ENCODE results near the gene LARP4B. TPM values are rescaled to one million over a fixed set of nuclear protein-coding genes. Genes with fewer than 3 reads are reported as not detected.

LARP4B gene
- total and polyA plus RNA-seq, 7 experiments from 2014 or later: 31.9 to 114 (median 93.5) TPM

DNA sequence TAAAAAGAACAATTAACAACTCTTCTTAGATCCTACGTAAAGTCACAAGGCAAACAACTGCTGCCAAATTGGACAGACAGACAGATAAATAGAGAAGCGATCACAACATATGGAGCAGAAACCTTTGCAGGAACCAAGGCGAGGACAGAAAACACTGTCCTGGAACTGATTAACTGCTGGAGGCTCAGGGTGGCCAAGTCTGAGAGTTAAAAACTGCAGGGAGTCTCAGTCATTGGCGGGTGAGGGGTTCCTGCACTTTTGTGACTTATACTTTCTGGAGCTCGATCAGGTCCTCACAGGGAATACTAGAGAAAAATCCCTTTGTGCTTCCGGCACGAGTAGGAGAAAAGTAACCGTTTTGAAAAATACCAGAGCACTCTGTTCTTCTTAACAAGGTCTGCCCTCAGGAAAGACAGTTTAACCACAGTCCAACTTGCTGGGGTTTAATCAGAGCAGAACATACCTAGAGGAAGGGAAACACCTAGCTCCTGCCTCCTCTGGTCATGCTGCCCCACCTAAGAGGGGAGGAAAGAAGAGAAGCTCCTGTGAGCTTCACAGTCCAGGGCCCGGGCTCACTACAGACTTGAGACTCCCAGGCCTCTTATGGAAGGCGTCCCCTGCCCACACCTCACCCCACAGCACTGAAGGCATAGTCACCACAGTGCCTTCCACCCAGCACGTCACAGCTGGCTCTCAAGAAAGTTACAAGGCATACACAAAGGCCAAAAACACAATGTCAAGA, 74.9 kb downstream of the LARP4B start:
- no peak overlapping the region for H3K27ac ChIP-seq (ENCODE audit: low read depth, low read length)

DNA sequence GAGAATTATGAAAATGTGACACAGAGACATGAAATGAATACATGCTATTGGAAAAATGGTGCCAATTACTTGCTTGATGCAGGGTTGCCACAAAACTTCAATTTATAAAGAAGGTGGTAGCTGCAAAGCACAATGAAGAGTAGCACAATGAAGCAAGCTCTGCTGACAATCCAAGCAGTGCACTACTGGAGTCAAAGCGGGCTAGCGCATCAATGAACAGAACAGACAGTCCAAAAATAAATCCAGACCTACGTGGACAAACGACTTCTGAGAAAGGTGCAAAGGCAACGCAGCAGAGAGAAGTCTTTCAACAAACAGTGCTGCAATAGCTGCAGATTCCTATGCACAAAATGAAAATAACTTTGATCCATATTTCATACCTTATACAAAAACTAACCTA, 75.8 kb downstream of the LARP4B start:
- peak overlapping the region in 5 of 9 donors; percentile 10 to 79 (median 57) for H3K27ac Mint-ChIP-seq
- Histone ChIP-seq H3K27ac (ENCODE audit: low read depth, low read length) (no peak overlapping the region), H3K9me3 (ENCODE audit: control insufficient read depth in 2 of 3, low read length in 3 of 3) (no peaks in the 10 kb centered on the region), H3K4me1 (ENCODE audit: control insufficient read depth in 2 of 2, insufficient read depth in 2 of 2, low read length in 2 of 2) (no peaks in the 10 kb centered on the region), H3K36me3 (ENCODE audit: control insufficient read depth in 2 of 3, insufficient read depth in 3 of 3, low read length in 3 of 3) (peaks cover 0 to 27% (median 6%) of the 10 kb centered on the region in 3 experiments), H3K4me3 (ENCODE audit: low read length) (no peak overlapping the region), H3K27me3 (ENCODE audit: control insufficient read depth in 2 of 2, insufficient read depth in 2 of 2, low read length in 2 of 2) (no peaks in the 10 kb centered on the region)
- ChIA-PET POLR2A (no interaction called here), CTCF (no interaction called here)
- H3K27me3 Mint-ChIP-seq: no peaks in the 10 kb centered on the region
- peaks cover 16 to 76% (median 61%) of the 10 kb centered on the region in 7 donors for H3K4me1 Mint-ChIP-seq
- intact Hi-C loops (cut with micrococcal nuclease): no loop called here
- DNase-seq (no peak), ATAC-seq (no peak)
- no peak overlapping the region for H3K4me3 Mint-ChIP-seq
- peaks cover 0 to 74% (median 45%) of the 10 kb centered on the region in 5 donors for H3K36me3 Mint-ChIP-seq
- peaks cover 0 to 9% (median 2%) of the 10 kb centered on the region in 11 donors for H3K9me3 Mint-ChIP-seq

More for the DNA sequence above, 74.9 kb downstream of the LARP4B start:
- no peaks in the 10 kb centered on the region for H3K9me3 ChIP-seq (ENCODE audit: control insufficient read depth in 2 of 3, low read length in 3 of 3)
- Mint-ChIP-seq H3K9me3 (peaks cover 0 to under 1% (median 0%) of the 10 kb centered on the region in 11 donors), H3K27me3 (no peaks in the 10 kb centered on the region), H3K27ac (peak overlapping the region; percentile 2 to 88 (median 66)), H3K4me1 (peaks cover 13 to 71% (median 52%) of the 10 kb centered on the region in 7 donors), H3K36me3 (peaks cover 0 to 74% (median 44%) of the 10 kb centered on the region in 5 donors), H3K4me3 (peak overlapping the region in 1 of 10 donors; percentile 0)
- H3K4me3 ChIP-seq (ENCODE audit: low read length): no peak overlapping the region
- CTCF ChIA-PET: no interaction called here
- H3K27me3 ChIP-seq (ENCODE audit: control insufficient read depth in 2 of 2, insufficient read depth in 2 of 2, low read length in 2 of 2): no peaks in the 10 kb centered on the region
- peaks cover 0 to 28% (median 6%) of the 10 kb centered on the region in 3 experiments for H3K36me3 ChIP-seq (ENCODE audit: control insufficient read depth in 2 of 3, insufficient read depth in 3 of 3, low read length in 3 of 3)
- intact Hi-C loops (cut with micrococcal nuclease): no loop called here
- ATAC-seq (no peak), DNase-seq (no peak)
- H3K4me1 ChIP-seq (ENCODE audit: control insufficient read depth in 2 of 2, insufficient read depth in 2 of 2, low read length in 2 of 2): no peaks in the 10 kb centered on the region
- POLR2A ChIA-PET: no interaction called here

DNA sequence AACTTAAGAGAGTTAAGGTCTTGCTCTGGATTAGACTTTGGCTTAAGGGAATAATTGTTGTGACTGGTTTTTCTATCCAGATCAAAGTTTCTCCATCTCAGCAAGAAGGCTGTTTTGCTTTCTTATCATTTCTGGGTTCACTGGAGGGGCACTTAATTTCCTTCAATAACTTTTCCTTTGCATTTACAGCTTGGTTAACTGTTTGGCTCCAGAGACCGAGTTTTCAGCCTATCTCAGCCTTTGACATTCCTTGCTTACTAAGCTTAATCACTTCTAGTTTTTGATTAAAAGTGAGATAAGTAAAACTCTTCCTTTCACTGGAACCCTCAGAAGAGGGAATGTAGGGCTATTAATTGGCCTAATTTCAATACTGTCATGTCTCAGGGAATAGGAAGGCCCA, 76.4 kb downstream of the LARP4B start:
- Mint-ChIP-seq H3K9me3 (peaks cover 0 to 15% (median 3%) of the 10 kb centered on the region in 11 donors), H3K36me3 (peaks cover 0 to 76% (median 46%) of the 10 kb centered on the region in 5 donors), H3K27ac (peak overlapping the region in 4 of 9 donors; percentile 6 to 58 (median 48)), H3K27me3 (no peaks in the 10 kb centered on the region), H3K4me3 (no peak overlapping the region), H3K4me1 (peaks cover 16 to 80% (median 65%) of the 10 kb centered on the region in 7 donors)
- ChIA-PET CTCF (no interaction called here), POLR2A (no interaction called here)
- Histone ChIP-seq H3K4me1 (ENCODE audit: control insufficient read depth in 2 of 2, insufficient read depth in 2 of 2, low read length in 2 of 2) (no peaks in the 10 kb centered on the region), H3K27me3 (ENCODE audit: control insufficient read depth in 2 of 2, insufficient read depth in 2 of 2, low read length in 2 of 2) (no peaks in the 10 kb centered on the region), H3K9me3 (ENCODE audit: control insufficient read depth in 2 of 3, low read length in 3 of 3) (no peaks in the 10 kb centered on the region), H3K36me3 (ENCODE audit: control insufficient read depth in 2 of 3, insufficient read depth in 3 of 3, low read length in 3 of 3) (peaks cover 0 to 27% (median 4%) of the 10 kb centered on the region in 3 experiments), H3K27ac (ENCODE audit: low read depth, low read length) (no peak overlapping the region), H3K4me3 (ENCODE audit: low read length) (no peak overlapping the region)
- DNase-seq: no peak
- intact Hi-C loops (cut with micrococcal nuclease): no loop called here
- ATAC-seq: no peak

DNA sequence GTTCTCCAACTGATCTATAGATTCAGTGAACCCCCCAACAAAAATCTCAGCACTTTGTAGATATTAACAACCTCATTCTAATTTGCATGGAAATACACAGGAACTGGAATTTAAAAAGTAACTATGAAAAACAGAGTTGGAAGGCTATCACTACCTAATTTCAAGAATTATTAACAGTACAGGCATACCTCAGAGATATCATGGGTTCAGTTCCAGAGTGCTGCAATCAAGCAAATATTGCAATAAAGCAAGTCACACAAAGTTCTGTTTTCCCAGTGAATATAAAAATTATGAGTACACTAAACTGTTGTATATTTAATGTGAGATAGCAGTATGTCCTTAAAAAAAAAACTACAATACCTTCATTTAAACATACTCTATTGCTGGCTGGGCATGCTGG, 78.5 kb downstream of the LARP4B start:
- peaks cover 0 to 22% (median 5%) of the 10 kb centered on the region in 11 donors for H3K9me3 Mint-ChIP-seq
- no peak overlapping the region for H3K4me3 ChIP-seq (ENCODE audit: low read length)
- no peak overlapping the region for H3K27ac ChIP-seq (ENCODE audit: low read depth, low read length)
- ATAC-seq (no peak), DNase-seq (no peak)
- intact Hi-C loops (cut with micrococcal nuclease): no loop called here
- no peaks in the 10 kb centered on the region for H3K9me3 ChIP-seq (ENCODE audit: control insufficient read depth in 2 of 3, low read length in 3 of 3)
- peaks cover 16 to 86% (median 76%) of the 10 kb centered on the region in 7 donors for H3K4me1 Mint-ChIP-seq
- no peaks in the 10 kb centered on the region for H3K4me1 ChIP-seq (ENCODE audit: control insufficient read depth in 2 of 2, insufficient read depth in 2 of 2, low read length in 2 of 2)
- no peaks in the 10 kb centered on the region for H3K27me3 ChIP-seq (ENCODE audit: control insufficient read depth in 2 of 2, insufficient read depth in 2 of 2, low read length in 2 of 2)
- no peaks in the 10 kb centered on the region for H3K27me3 Mint-ChIP-seq
- H3K36me3 Mint-ChIP-seq: peaks cover 3 to 82% (median 64%) of the 10 kb centered on the region in 5 donors
- ChIA-PET CTCF (no interaction called here), POLR2A (no interaction called here)
- no peak overlapping the region for H3K4me3 Mint-ChIP-seq
- no peak overlapping the region for H3K27ac Mint-ChIP-seq
- peaks cover 0 to 21% (median 0%) of the 10 kb centered on the region in 3 experiments for H3K36me3 ChIP-seq (ENCODE audit: control insufficient read depth in 2 of 3, insufficient read depth in 3 of 3, low read length in 3 of 3)

DNA sequence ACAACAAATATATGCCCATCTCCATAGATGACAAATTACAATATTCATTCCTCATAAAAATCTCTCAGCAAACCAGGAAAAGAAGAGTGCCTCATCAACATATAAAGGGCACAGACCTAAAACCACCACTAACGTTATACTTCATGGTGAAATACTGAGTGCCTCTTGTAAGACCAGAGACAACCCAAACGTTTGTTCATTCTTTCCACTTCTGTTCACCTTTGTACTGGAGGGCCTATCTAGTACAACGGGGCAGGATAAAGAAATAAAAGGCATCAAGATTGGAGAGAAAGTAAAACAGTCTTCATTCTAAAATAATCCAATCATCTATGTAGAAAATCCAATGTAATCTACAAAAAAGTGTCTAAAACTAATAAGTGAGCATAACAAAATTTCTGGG, 79.1 kb downstream of the LARP4B start:
- ChIA-PET POLR2A (no interaction called here), CTCF (no interaction called here)
- peaks cover 0 to 22% (median 5%) of the 10 kb centered on the region in 11 donors for H3K9me3 Mint-ChIP-seq
- peaks cover 19 to 88% (median 77%) of the 10 kb centered on the region in 7 donors for H3K4me1 Mint-ChIP-seq
- intact Hi-C loops (cut with micrococcal nuclease): no loop called here
- Histone ChIP-seq H3K9me3 (ENCODE audit: control insufficient read depth in 2 of 3, low read length in 3 of 3) (no peaks in the 10 kb centered on the region), H3K36me3 (ENCODE audit: control insufficient read depth in 2 of 3, insufficient read depth in 3 of 3, low read length in 3 of 3) (peaks cover 0 to 21% (median 0%) of the 10 kb centered on the region in 3 experiments), H3K4me3 (ENCODE audit: low read length) (no peak overlapping the region), H3K4me1 (ENCODE audit: control insufficient read depth in 2 of 2, insufficient read depth in 2 of 2, low read length in 2 of 2) (no peaks in the 10 kb centered on the region), H3K27ac (ENCODE audit: low read depth, low read length) (no peak overlapping the region), H3K27me3 (ENCODE audit: control insufficient read depth in 2 of 2, insufficient read depth in 2 of 2, low read length in 2 of 2) (no peaks in the 10 kb centered on the region)
- H3K27me3 Mint-ChIP-seq: no peaks in the 10 kb centered on the region
- peaks cover 3 to 86% (median 64%) of the 10 kb centered on the region in 5 donors for H3K36me3 Mint-ChIP-seq
- DNase-seq (no peak), ATAC-seq (no peak)
- H3K4me3 Mint-ChIP-seq: peak overlapping the region in 2 of 10 donors; percentile 10 to 11
- peak overlapping the region in 6 of 9 donors; percentile 0 to 21 (median 10) for H3K27ac Mint-ChIP-seq

DNA sequence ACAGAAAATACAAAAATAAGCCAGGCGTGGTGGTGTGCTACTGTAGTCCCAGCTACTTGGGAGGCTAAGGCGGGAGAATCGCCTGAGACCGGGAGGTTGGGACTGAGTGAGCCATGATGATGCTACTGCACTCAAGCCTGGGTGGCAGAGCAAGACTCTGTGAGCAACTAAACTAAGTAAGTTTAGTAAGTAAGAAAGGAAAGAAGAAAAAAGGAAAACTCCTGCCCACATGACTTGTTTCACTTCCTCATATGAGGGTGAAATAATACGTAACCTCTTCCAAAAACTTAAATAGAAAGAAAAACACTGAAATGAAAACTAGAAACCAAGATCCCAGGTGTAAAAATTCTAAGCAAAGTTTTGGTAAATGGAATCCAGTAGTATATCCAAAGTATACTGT, 79.6 kb downstream of the LARP4B start:
- H3K4me1 ChIP-seq (ENCODE audit: control insufficient read depth in 2 of 2, insufficient read depth in 2 of 2, low read length in 2 of 2): no peaks in the 10 kb centered on the region
- Mint-ChIP-seq H3K4me3 (peak overlapping the region in 3 of 10 donors; percentile 10 to 38 (median 11)), H3K4me1 (peaks cover 19 to 88% (median 77%) of the 10 kb centered on the region in 7 donors), H3K27me3 (no peaks in the 10 kb centered on the region), H3K9me3 (peaks cover 0 to 22% (median 5%) of the 10 kb centered on the region in 11 donors), H3K27ac (peak overlapping the region in 5 of 9 donors; percentile 1 to 26 (median 19)), H3K36me3 (peaks cover 7 to 87% (median 63%) of the 10 kb centered on the region in 5 donors)
- no peak overlapping the region for H3K4me3 ChIP-seq (ENCODE audit: low read length)
- H3K36me3 ChIP-seq (ENCODE audit: control insufficient read depth in 2 of 3, insufficient read depth in 3 of 3, low read length in 3 of 3): peaks cover 0 to 17% (median 0%) of the 10 kb centered on the region in 3 experiments
- ChIA-PET CTCF (no interaction called here), POLR2A (no interaction called here)
- intact Hi-C loops (cut with micrococcal nuclease): no loop called here
- DNase-seq: no peak
- H3K27me3 ChIP-seq (ENCODE audit: control insufficient read depth in 2 of 2, insufficient read depth in 2 of 2, low read length in 2 of 2): no peaks in the 10 kb centered on the region
- no peaks in the 10 kb centered on the region for H3K9me3 ChIP-seq (ENCODE audit: control insufficient read depth in 2 of 3, low read length in 3 of 3)
- no peak overlapping the region for H3K27ac ChIP-seq (ENCODE audit: low read depth, low read length)
- ATAC-seq: no peak
